ENCODE data around the gene ZNF311.
A peak's percentile ranks its signal among the peaks of the same experiment; 100 is the strongest.

GRCh38 chr6:28985462-28986164, 19.5 kb downstream of the ZNF311 start:
- TF ChIP-seq EP300 (IDR thresholded peaks at IDR 0.05; ENCODE audit: borderline replicate concordance): peak; percentile 30; the same call in 1 of the 2 replicates
- TF ChIP-seq CEBPB (IDR thresholded peaks at IDR 0.05): no peak
- TF ChIP-seq TAF1 (IDR thresholded peaks at IDR 0.05; ENCODE audit: low read depth): peak; percentile 67
- no peak for TF ChIP-seq REST (IDR thresholded peaks at IDR 0.05; ENCODE audit: low read depth)
- no peak for TF ChIP-seq CREB1 (IDR thresholded peaks at IDR 0.05; ENCODE audit: low read depth)
- peak; percentile 91 for TF ChIP-seq MAX (IDR thresholded peaks at IDR 0.05)
- peak; percentile 56; the same call in 1 of the 2 replicates for TF ChIP-seq EGR1 (IDR thresholded peaks at IDR 0.05)
- TF ChIP-seq, protein P1, sequence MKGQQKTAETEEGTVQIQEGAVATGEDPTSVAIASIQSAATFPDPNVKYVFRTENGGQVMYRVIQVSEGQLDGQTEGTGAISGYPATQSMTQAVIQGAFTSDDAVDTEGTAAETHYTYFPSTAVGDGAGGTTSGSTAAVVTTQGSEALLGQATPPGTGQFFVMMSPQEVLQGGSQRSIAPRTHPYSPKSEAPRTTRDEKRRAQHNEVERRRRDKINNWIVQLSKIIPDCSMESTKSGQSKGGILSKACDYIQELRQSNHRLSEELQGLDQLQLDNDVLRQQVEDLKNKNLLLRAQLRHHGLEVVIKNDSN (IDR thresholded peaks at IDR 0.05): peak; percentile 78
- peak; percentile 63; the same call in 1 of the 2 replicates for TF ChIP-seq YY1 (IDR thresholded peaks at IDR 0.05; ENCODE audit: low read depth)
